ENCODE results near the gene GRIK3.
"Not testable (repeated sequence)": the region's sequence is repeated elsewhere in the genome, so short reads cannot be mapped to it uniquely, and the experiment has no call there.

- TF ChIP-seq POLR2A, CTCF (IDR thresholded peaks at IDR 0.05): not testable (repeated sequence)
Observed at GRCh38 chr1:37080296-37080986, 46.1 kb upstream of the GRIK3 start.
